Gastroesophageal sphincter (tissue), 4 donors: ENCODE results near the gene SMC1A. TPM values are rescaled to one million over a fixed set of nuclear protein-coding genes. Genes with fewer than 3 reads are reported as not detected.
"Not testable (repeated sequence)": the region's sequence is repeated elsewhere in the genome, so short reads cannot be mapped to it uniquely, and the experiment has no call there.

Experiments used
- ATAC-seq: fragments of 150-250 bp; one replicate; pipeline ENCODE4 v1.9.1; 2016; ENCODE audit warnings: mild to moderate bottlenecking, moderate library complexity
- H3K27ac ChIP-seq, 4 donors: fragments of 200-600 bp; sonication (generic) in 3 of 4; 1 replicate in 3 of 4; 2 replicates in 1 of 4; pipeline ENCODE4 v1.5.1; 2016 to 2019
- H3K27me3 ChIP-seq: fragments of 200-600 bp; sonication (generic); one replicate; pipeline ENCODE4 v1.5.1; 2019
- H3K36me3 ChIP-seq, 2 donors: fragments of 200-600 bp; sonication (generic); one replicate each; pipeline ENCODE4 v1.5.1; 2019; ENCODE audit warnings: control low read depth in 1 of 2
- H3K4me1 ChIP-seq, 3 donors: fragments of 200-600 bp; sonication (generic); 1 replicate in 2 of 3; 2 replicates in 1 of 3; pipeline ENCODE4 v1.5.1; 2016 to 2019; ENCODE audit warnings: control low read depth in 2 of 3
- H3K4me3 ChIP-seq, 2 donors: fragments of 200-600 bp; sonication (generic); one replicate each; pipeline ENCODE4 v1.5.1; 2019; ENCODE audit warnings: mild to moderate bottlenecking in 1 of 2, moderate library complexity in 1 of 2
- H3K9me3 ChIP-seq, 3 donors: fragments of 200-600 bp; sonication (generic); one replicate each; pipeline ENCODE4 v1.5.1; 2017 to 2019; ENCODE audit warnings: control low read depth in 2 of 3
- EP300 ChIP-seq: sonication (generic); formaldehyde crosslinking; IDR thresholded peaks from one replicate; pipeline ENCODE4 v1.6.1; 2017; ENCODE audit warnings: antibody characterized with exemption, mild to moderate bottlenecking
- POLR2A ChIP-seq, 2 donors: fragments of 450-650 bp; IDR thresholded peaks; one replicate each; pipeline ENCODE4 v1.6.1; 2017; ENCODE audit warnings: antibody characterized with exemption in 2 of 2, mild to moderate bottlenecking in 2 of 2, moderate library complexity in 1 of 2
- POLR2AphosphoS5 ChIP-seq: sonication (generic); formaldehyde crosslinking; IDR thresholded peaks from one replicate; pipeline ENCODE4 v1.6.1; 2017; ENCODE audit warnings: antibody characterized with exemption
- WGBS, 2 donors: methylation state at CpG; one replicate each; pipeline ENCODE4 v1.1.5; 2018; ENCODE audit warnings: low coverage in 1 of 2; 5-methylcytosine and 5-hydroxymethylcytosine counted together
- total RNA-seq, 4 donors: library from RNA; depleted of rRNA; stranded (reverse); fragments of >200 nt; gene quantifications; one replicate each; pipeline ENCODE4 v1.1.0, GENCODE V29; 2016
- TF ChIP-seq, protein P1 (sequence below), 4 experiments: fragments of 200-600 bp in 2 of 4; fragments of 450-650 bp in 2 of 4; sonication (generic) in 1 of 4; IDR thresholded peaks; one replicate each; pipeline ENCODE4 v1.5.1; 2017 to 2019; ENCODE audit warnings: antibody characterized with exemption in 4 of 4, mild to moderate bottlenecking in 2 of 4, moderate library complexity in 2 of 4

SMC1A gene
- total RNA-seq, 4 donors from 2014 or later, result 28.4 to 56.0 (median 33.2) TPM

DNA sequence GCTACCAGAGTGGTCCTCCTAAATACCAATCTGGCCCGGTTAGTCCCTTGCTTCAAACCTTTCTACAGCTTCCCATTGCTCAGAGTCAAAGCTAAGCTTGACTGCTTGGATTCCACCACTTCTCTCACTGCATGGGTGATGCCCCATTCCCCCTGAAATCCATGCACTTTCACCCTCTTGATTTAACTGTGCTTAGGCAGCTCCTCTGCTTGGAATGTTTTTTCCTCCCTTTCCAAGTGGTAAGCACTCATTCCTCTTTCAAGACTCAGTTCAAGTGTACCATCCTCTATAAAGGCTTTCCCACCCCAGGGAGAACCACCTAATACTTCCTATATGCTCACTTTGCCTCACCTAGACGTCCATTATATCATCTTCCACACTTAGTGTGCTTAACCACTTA lies 49.1 kb downstream of the SMC1A start:
- H3K4me1 ChIP-seq, result no peaks in the 10 kb centered on the region
- H3K27me3 ChIP-seq, result no peaks in the 10 kb centered on the region
- no peak overlapping the region for H3K27ac ChIP-seq
- no peaks in the 10 kb centered on the region for H3K9me3 ChIP-seq
- ATAC-seq, result no peak
- H3K4me3 ChIP-seq, result no peak overlapping the region
- no peak for TF ChIP-seq EP300
- TF ChIP-seq, protein P1, sequence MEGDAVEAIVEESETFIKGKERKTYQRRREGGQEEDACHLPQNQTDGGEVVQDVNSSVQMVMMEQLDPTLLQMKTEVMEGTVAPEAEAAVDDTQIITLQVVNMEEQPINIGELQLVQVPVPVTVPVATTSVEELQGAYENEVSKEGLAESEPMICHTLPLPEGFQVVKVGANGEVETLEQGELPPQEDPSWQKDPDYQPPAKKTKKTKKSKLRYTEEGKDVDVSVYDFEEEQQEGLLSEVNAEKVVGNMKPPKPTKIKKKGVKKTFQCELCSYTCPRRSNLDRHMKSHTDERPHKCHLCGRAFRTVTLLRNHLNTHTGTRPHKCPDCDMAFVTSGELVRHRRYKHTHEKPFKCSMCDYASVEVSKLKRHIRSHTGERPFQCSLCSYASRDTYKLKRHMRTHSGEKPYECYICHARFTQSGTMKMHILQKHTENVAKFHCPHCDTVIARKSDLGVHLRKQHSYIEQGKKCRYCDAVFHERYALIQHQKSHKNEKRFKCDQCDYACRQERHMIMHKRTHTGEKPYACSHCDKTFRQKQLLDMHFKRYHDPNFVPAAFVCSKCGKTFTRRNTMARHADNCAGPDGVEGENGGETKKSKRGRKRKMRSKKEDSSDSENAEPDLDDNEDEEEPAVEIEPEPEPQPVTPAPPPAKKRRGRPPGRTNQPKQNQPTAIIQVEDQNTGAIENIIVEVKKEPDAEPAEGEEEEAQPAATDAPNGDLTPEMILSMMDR (IDR thresholded peaks at IDR 0.05), result no peak
- TF ChIP-seq POLR2A (IDR thresholded peaks at IDR 0.05), result no peak
- TF ChIP-seq POLR2AphosphoS5, result no peak
- no peaks in the 10 kb centered on the region for H3K36me3 ChIP-seq
- 20 to 67% methylated on average over 1 of the region's 2 CpGs for WGBS, 2 donors

GRCh38 chrX:53366454-53366853 lies 56.0 kb downstream of the SMC1A start:
- ATAC-seq, H3K4me1 ChIP-seq, H3K36me3 ChIP-seq, H3K27ac ChIP-seq, H3K27me3 ChIP-seq, H3K4me3 ChIP-seq, H3K9me3 ChIP-seq: not testable (repeated sequence)
- WGBS, 2 donors, result no CpG with 5 or more reads among the region's 1 CpG

DNA sequence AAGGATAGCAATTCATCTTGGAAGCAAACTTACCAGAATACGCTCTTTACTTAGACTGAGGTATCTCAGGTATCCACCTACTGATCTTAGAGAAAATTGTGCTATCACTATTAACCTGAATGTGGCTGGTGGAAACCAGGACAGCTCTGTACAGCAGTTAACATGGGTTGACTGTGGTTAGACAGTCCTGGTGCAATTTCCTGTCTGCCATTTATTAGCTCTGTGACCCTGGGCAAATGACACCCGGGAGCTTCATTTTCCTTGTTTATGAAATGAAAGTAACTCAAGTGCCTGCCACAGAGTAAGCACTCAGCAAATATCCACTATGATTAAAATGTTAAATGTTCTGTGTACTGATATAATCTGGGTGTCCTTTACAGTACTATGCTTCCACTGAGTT lies 60.0 kb downstream of the SMC1A start:
- Histone ChIP-seq H3K9me3 (no peaks in the 10 kb centered on the region), H3K4me3 (no peak overlapping the region), H3K27ac (no peak overlapping the region), H3K4me1 (no peaks in the 10 kb centered on the region), H3K36me3 (no peaks in the 10 kb centered on the region), H3K27me3 (no peaks in the 10 kb centered on the region)
- ATAC-seq, result no peak
- TF ChIP-seq POLR2A (IDR thresholded peaks at IDR 0.05), result no peak
- TF ChIP-seq, protein P1 (IDR thresholded peaks at IDR 0.05), result no peak
- no peak for TF ChIP-seq POLR2AphosphoS5
- TF ChIP-seq EP300, result no peak
- WGBS, 2 donors, result 67 to 69% methylated on average over 1 to 2 of the region's 2 CpGs

DNA sequence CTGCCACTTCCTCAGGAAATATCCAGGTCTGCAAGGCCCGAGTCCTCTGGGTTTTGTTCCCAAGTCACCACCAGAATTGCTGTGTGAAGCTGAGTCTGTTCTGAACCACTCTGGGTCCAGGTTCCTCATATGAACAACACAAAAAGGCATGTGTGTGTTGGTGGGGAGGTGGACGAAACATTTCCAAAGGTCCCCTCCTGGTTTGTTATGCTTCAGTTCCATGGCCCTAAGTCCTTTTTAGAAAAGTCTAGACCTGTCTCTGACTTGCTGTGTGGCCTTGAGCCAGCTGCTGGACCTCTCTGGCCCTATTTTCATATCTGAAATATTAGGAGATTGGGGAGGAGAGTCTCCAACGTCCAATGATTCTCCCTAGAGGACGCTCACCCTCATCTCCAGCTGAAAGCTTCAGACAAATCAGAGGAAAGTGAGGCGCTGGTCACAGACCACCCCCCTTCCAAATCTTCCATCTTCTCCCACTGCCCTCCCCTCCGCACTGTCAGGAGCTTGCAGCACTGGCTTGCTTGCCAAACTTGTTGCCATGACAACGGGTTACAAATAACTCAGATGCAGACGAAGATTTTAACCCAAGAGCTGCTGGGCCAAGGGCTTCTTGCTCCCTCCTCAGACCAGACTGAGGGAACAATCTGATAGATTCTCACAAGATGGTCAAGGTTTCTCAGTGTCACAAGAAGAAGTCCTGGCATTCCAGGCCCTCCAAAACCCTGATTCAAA lies 64.5 kb downstream of the SMC1A start:
- no peaks in the 10 kb centered on the region for H3K9me3 ChIP-seq
- no peak overlapping the region for H3K4me3 ChIP-seq
- H3K27me3 ChIP-seq, result no peaks in the 10 kb centered on the region
- H3K4me1 ChIP-seq, result no peaks in the 10 kb centered on the region
- WGBS, 2 donors, result 7% methylated on average over 5 of the region's 8 CpGs; no CpG with 5 or more reads in 1 of the 2 donors
- H3K36me3 ChIP-seq, result no peaks in the 10 kb centered on the region
- no peak for ATAC-seq
- H3K27ac ChIP-seq, result no peak overlapping the region
- TF ChIP-seq POLR2A (IDR thresholded peaks at IDR 0.05) (no peak), EP300 (no peak), POLR2AphosphoS5 (no peak)
- TF ChIP-seq, protein P1 (IDR thresholded peaks at IDR 0.05), result no peak

DNA sequence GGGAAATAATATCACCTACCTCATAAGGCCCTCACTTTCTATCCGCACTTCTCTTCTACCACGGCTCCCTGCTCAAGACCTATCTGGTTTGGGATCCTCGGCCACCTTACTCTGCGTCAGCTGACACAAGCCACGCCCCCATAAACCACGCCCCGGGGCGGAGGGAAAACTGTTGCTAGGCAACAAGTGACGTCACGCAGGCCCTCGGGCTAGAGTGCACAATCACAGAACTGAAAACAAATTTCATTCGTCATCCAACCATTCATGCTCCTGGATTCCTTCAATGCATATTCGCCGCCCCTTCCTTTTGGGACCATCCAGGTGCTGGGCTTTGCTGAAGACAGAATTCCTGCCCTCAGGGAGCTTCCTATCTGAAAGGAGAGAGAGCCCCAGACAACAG lies 66.3 kb downstream of the SMC1A start:
- 13 to 80% methylated on average over 1 to 4 of the region's 14 CpGs for WGBS, 2 donors
- no peaks in the 10 kb centered on the region for H3K4me1 ChIP-seq
- no peak overlapping the region for H3K4me3 ChIP-seq
- ATAC-seq, result no peak
- TF ChIP-seq POLR2A (IDR thresholded peaks at IDR 0.05) (no peak), EP300 (no peak), POLR2AphosphoS5 (no peak)
- TF ChIP-seq, protein P1 (IDR thresholded peaks at IDR 0.05), result no peak
- H3K27ac ChIP-seq, result no peak overlapping the region
- no peaks in the 10 kb centered on the region for H3K36me3 ChIP-seq
- no peaks in the 10 kb centered on the region for H3K27me3 ChIP-seq
- H3K9me3 ChIP-seq, result no peaks in the 10 kb centered on the region
